ENCODE data around the gene PCDHA6.
"Not testable (repeated sequence)": the region's sequence is repeated elsewhere in the genome, so short reads cannot be mapped to it uniquely, and the experiment has no call there.

PCDHA6 gene

GRCh38 chr5:140827704-140828361 is at the start of gene PCDHA6:
PCDHA6 (plus strand) TSS chr5:140827960; CDS start chr5:140828092, 132 bp downstream.
- DNase-seq (ENCODE audit: low read depth), result no peak

GRCh38 chr5:140780512-140780911 is 47.2 kb upstream of the PCDHA6 start:
- DNase-seq (ENCODE audit: low read depth), result no peak

GRCh38 chr5:140785905-140786686 is 41.7 kb upstream of the PCDHA6 start, which contains the start of gene PCDHA1:
PCDHA1 (plus strand) TSS chr5:140786140.
- no peak for DNase-seq (ENCODE audit: low read depth)

GRCh38 chr5:140787422-140787821 is 40.3 kb upstream of the PCDHA6 start:
- not testable (repeated sequence) for DNase-seq (ENCODE audit: low read depth)

GRCh38 chr5:140787849-140788504 is 39.8 kb upstream of the PCDHA6 start:
- not testable (repeated sequence) for DNase-seq (ENCODE audit: low read depth)

GRCh38 chr5:140791089-140791488 is 36.7 kb upstream of the PCDHA6 start:
- no peak for DNase-seq (ENCODE audit: low read depth)

- DNase-seq (ENCODE audit: low read depth), result no peak
These were observed 33.0 kb upstream of the PCDHA6 start, which contains the start of gene PCDHA2 for GRCh38 chr5:140794595-140795258. PCDHA2 (plus strand) TSS chr5:140794852.

GRCh38 chr5:140795259-140795641 is 32.5 kb upstream of the PCDHA6 start:
- no peak for DNase-seq (ENCODE audit: low read depth)

GRCh38 chr5:140796072-140796717 is 31.6 kb upstream of the PCDHA6 start:
- not testable (repeated sequence) for DNase-seq (ENCODE audit: low read depth)

- no peak for DNase-seq (ENCODE audit: low read depth)
These were observed 31.1 kb upstream of the PCDHA6 start for GRCh38 chr5:140796718-140797095.

GRCh38 chr5:140800816-140801493 is 26.8 kb upstream of the PCDHA6 start, which contains the start of gene PCDHA3:
PCDHA3 (plus strand) TSS chr5:140801057.
- DNase-seq (ENCODE audit: low read depth), result peak; percentile 7

GRCh38 chr5:140801494-140801841 is 26.3 kb upstream of the PCDHA6 start:
- no peak for DNase-seq (ENCODE audit: low read depth)

- DNase-seq (ENCODE audit: low read depth), result not testable (repeated sequence)
These were observed 25.4 kb upstream of the PCDHA6 start for GRCh38 chr5:140802381-140802780.

GRCh38 chr5:140802781-140803271 is 24.9 kb upstream of the PCDHA6 start:
- DNase-seq (ENCODE audit: low read depth), result no peak

- DNase-seq (ENCODE audit: low read depth), result peak; percentile 2
These were observed 20.7 kb upstream of the PCDHA6 start, which contains the start of gene PCDHA4 for GRCh38 chr5:140806834-140807775. PCDHA4 (plus strand) TSS chr5:140807068.

GRCh38 chr5:140808241-140808888 is 19.4 kb upstream of the PCDHA6 start:
- DNase-seq (ENCODE audit: low read depth), result not testable (repeated sequence)

GRCh38 chr5:140808889-140809291 is 18.9 kb upstream of the PCDHA6 start:
- no peak for DNase-seq (ENCODE audit: low read depth)

- DNase-seq (ENCODE audit: low read depth), result no peak
These were observed 6.1 kb upstream of the PCDHA6 start, which contains the start of gene PCDHA5 for GRCh38 chr5:140821375-140822280. PCDHA5 (plus strand) TSS chr5:140821613.

Data from amniotic epithelial cell (primary cell).